Testis (tissue), 3 donors: ENCODE measurements around the gene ARHGDIB. TPM values are rescaled to one million over a fixed set of nuclear protein-coding genes. Genes with fewer than 3 reads are reported as not detected.

Source experiments
- DNase-seq: peaks from one replicate; pipeline ENCODE4 v3.0.0-alpha.2; 2019
- H3K27ac ChIP-seq, 2 donors: fragments of 200-600 bp; sonication (generic); one replicate each; pipeline ENCODE4 v1.5.1; 2019
- H3K27me3 ChIP-seq: fragments of 200-600 bp; sonication (generic); one replicate; pipeline ENCODE4 v1.5.1; 2019
- H3K36me3 ChIP-seq: fragments of 200-600 bp; sonication (generic); one replicate; pipeline ENCODE4 v1.5.1; 2017; ENCODE audit warnings: low read depth; ENCODE audit errors: missing control alignments
- H3K4me1 ChIP-seq: fragments of 200-600 bp; sonication (generic); one replicate; pipeline ENCODE4 v1.5.1; 2019
- H3K4me3 ChIP-seq, 2 donors: fragments of 200-600 bp; sonication (generic); one replicate each; pipeline ENCODE4 v1.5.1; 2017 to 2019
- H3K9me3 ChIP-seq: fragments of 200-600 bp; sonication (generic); one replicate; pipeline ENCODE4 v1.5.1; 2017
- CTCF ChIP-seq, 3 experiments: fragments of 450-650 bp in 2 of 3; fragments of 200-600 bp in 1 of 3; sonication (generic) in 1 of 3; IDR thresholded peaks; one replicate each; pipeline ENCODE4 v1.5.1; 2016 to 2019; ENCODE audit warnings: antibody characterized with exemption in 3 of 3, mild to moderate bottlenecking in 2 of 3, moderate library complexity in 1 of 3
- POLR2A ChIP-seq: fragments of 450-650 bp; IDR thresholded peaks from one replicate; pipeline ENCODE4 v1.6.1; 2017; ENCODE audit warnings: antibody characterized with exemption, mild to moderate bottlenecking, moderate library complexity
- WGBS, 2 donors: methylation state at CpG; one replicate each; pipeline ENCODE4 v1.1.5; 2018; 5-methylcytosine and 5-hydroxymethylcytosine counted together
- intact Hi-C: fragments of 100-400 bp; cut with DNase I; formaldehyde crosslinking; loops from one replicate; pipeline ENCODE4 v1.15.1; 2023; ENCODE audit warnings: low total_unique reads
- polyA plus RNA-seq: library from polyadenylated mRNA; stranded (reverse); fragments of 350-450 nt; fragmentation: Illumina TruSeq; extraction: RNeasy Lipid Tissue Mini Kit (QIAGEN cat#74804); gene quantifications from one replicate; pipeline ENCODE4 v1.2.3, GENCODE V29; 2014; ENCODE audit warnings: low read depth, low replicate concordance; ENCODE audit not compliant: insufficient read depth
- total RNA-seq, 2 donors: library from RNA; depleted of rRNA; stranded (reverse); fragments of >200 nt; gene quantifications; one replicate each; pipeline ENCODE4 v1.2.3, GENCODE V29; 2016

Gene ARHGDIB
- total and polyA plus RNA-seq, 3 donors from 2014 or later, result 20.2 to 66.3 (median 28.4) TPM

- Histone ChIP-seq H3K27ac (peak overlapping the region; percentile 56 to 75), H3K4me1 (peaks cover 10% of the 10 kb centered on the region), H3K9me3 (no peaks in the 10 kb centered on the region), H3K4me3 (no peak overlapping the region), H3K27me3 (no peaks in the 10 kb centered on the region), H3K36me3 (no peaks in the 10 kb centered on the region)
- peak; percentile 81 for DNase-seq
- intact Hi-C loops, result loop anchor here (10.0 kb wide), 2 partner anchors 48 to 52 kb away; partner anchors contain the start of gene ART4
- WGBS, 2 donors, result 44 to 49% methylated on average over 7 of the region's 7 CpGs
- TF ChIP-seq POLR2A (no peak), CTCF (IDR thresholded peaks at IDR 0.05) (no peak)
Observed at GRCh38 chr12:14892726-14893505, 68.5 kb downstream of the ARHGDIB start.

Other genes starting within 250 kb of the ARHGDIB start
- 10 to 100 TPM; 37.8 to 41.7 TPM for gene WBP11, start 158.1 kb downstream of the ARHGDIB start, total RNA-seq
- 117 TPM for gene WBP11, start 158.1 kb downstream of the ARHGDIB start, polyA plus RNA-seq
- 10 to 100 TPM in 1 of 2 donors, 1 to 10 TPM in 1; 5.3 to 11.7 TPM for gene C12orf60, start 157.9 kb downstream of the ARHGDIB start, total RNA-seq
- gene C12orf60, start 157.9 kb downstream of the ARHGDIB start, polyA plus RNA-seq, result 20.6 TPM
- under 1 TPM in 1 of 2 donors, not detected in 1; 0.39 TPM for gene SMCO3, start 147.4 kb downstream of the ARHGDIB start, total RNA-seq
- gene SMCO3, start 147.4 kb downstream of the ARHGDIB start, polyA plus RNA-seq, result 0.20 TPM
- gene ART4, start 118.1 kb downstream of the ARHGDIB start, total RNA-seq, result 1 to 10 TPM in 1 of 2 donors, under 1 TPM in 1; 0.16 to 1.4 TPM
- 0.57 TPM for gene ART4, start 118.1 kb downstream of the ARHGDIB start, polyA plus RNA-seq
- 10 to 100 TPM; 56.7 to 76.8 TPM for gene MGP, start 75.7 kb downstream of the ARHGDIB start, total RNA-seq
- gene MGP, start 75.7 kb downstream of the ARHGDIB start, polyA plus RNA-seq, result 656 TPM
- gene ERP27, start 23.1 kb downstream of the ARHGDIB start, total RNA-seq, result under 1 TPM; 0.12 to 0.39 TPM
- 0.34 TPM for gene ERP27, start 23.1 kb downstream of the ARHGDIB start, polyA plus RNA-seq
- gene PDE6H, start 11.4 kb upstream of the ARHGDIB start, total RNA-seq, result not detected
- not detected for gene PDE6H, start 11.4 kb upstream of the ARHGDIB start, polyA plus RNA-seq